ENCODE results near the gene PCNT. TPM values are rescaled to one million over a fixed set of nuclear protein-coding genes. Genes with fewer than 3 reads are reported as not detected.

The PCNT gene
- total and polyA plus RNA-seq, 2 of the 8 experiments (the other 6 are each of a cell fraction or from before 2014, with no cell fraction given): 9.9 to 45.1 TPM

DNA sequence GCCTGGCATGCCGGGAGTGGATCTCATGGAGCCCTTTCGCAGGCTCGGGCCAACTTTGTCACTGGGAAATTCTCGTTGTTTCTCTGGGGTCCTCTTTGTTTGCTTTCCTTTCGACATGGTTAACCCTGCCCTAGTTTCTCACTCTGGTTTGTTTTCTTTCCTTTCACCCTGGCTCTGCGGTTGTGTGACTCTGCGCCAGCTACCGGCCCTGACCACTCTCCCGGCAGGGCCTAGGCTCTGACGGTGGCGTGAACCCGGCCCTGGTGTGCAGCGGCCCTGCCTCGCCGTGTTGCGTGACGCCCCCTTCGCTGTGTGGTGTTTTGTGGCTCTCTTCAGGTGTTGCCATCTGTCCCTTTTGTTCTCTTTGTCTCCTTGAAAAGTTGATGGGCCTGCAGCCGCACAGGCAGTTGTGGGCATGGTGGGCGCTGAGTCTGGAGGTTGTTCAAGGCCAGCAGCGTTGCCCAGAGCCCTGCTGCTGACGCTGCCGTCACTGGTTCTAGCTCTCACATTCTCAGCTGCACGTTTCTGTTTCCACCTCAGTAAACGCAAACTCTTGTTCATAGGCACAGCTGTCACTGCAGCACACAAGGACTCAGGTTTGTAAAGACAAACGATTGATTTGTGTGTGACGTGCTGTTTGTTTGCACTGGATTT, 70.1 kb downstream of the PCNT start:
- no peak overlapping the region for H2BK15ac ChIP-seq (ENCODE audit: low read length)
- CTCF ChIA-PET (ENCODE audit: partially characterized antibody): no interaction called here
- DNase-seq (ENCODE audit: low read depth in 1 of 2, low spot score in 2 of 2) (no peak), FAIRE-seq (no peak)
- no peak overlapping the region for H3K4ac ChIP-seq (replicated peaks; ENCODE audit: insufficient read length, low read depth, low read length)
- no peak overlapping the region for H3K23ac ChIP-seq (ENCODE audit: insufficient read length)
- no peak overlapping the region for H3K9ac ChIP-seq (replicated peaks in 1 of 4; ENCODE audit: extremely low read depth in 1 of 4, low read depth in 3 of 4, low read length in 3 of 4)
- H2AFZ ChIP-seq (ENCODE audit: low read length): no peak overlapping the region
- no peak overlapping the region for H3K18ac ChIP-seq (ENCODE audit: extremely low read depth, low read length)
- H2BK120ac ChIP-seq (replicated peaks; ENCODE audit: low read depth, low read length): no peak overlapping the region
- POLR2A ChIA-PET (ENCODE audit: partially characterized antibody): no interaction called here
- H4K91ac ChIP-seq (replicated peaks; ENCODE audit: insufficient read length, low read length): no peak overlapping the region
- H3K27me3 ChIP-seq (replicated peaks in 1 of 4; ENCODE audit: control insufficient read depth in 3 of 4, extremely low read depth in 1 of 4, insufficient read depth in 3 of 4, low read length in 3 of 4): no peaks in the 10 kb centered on the region
- no peak overlapping the region for H4K8ac ChIP-seq (ENCODE audit: extremely low read depth, insufficient read depth, low read length)
- no peak overlapping the region for H3K27ac ChIP-seq (ENCODE audit: low read depth, low read length)
- no peak overlapping the region for H4K5ac ChIP-seq (ENCODE audit: insufficient read length, low read depth, low read length)
- peak overlapping the region; percentile 52; the same call in 1 of the 2 replicates for H2BK5ac ChIP-seq (ENCODE audit: low read depth, low read length)
- H3K79me1 ChIP-seq (ENCODE audit: low read depth, low read length): no peaks in the 10 kb centered on the region; the same call in 1 of the 2 replicates
- H2BK12ac ChIP-seq (ENCODE audit: low read depth, low read length): no peak overlapping the region
- WGBS, 2 experiments (ENCODE audit: extremely low coverage in 1 of 2, insufficient coverage in 1 of 2, insufficient read length in 1 of 2, insufficient replicate concordance in 2 of 2, low coverage in 1 of 2, low lambda C conversion rate in 2 of 2, missing lambda C conversion rate in 1 of 2): 94% methylated on average over 25 of the region's 27 CpGs; no CpG with 5 or more reads in 1 of the 2 experiments
- no peak overlapping the region for H3K4me2 ChIP-seq (ENCODE audit: insufficient read depth in 1 of 2, low read depth in 2 of 2, low read length in 2 of 2)
- H3K4me3 ChIP-seq (ENCODE audit: extremely low read depth in 1 of 4, insufficient read depth in 2 of 4, low read depth in 3 of 4, low read length in 4 of 4): no peak overlapping the region
- no peaks in the 10 kb centered on the region for H3K9me3 ChIP-seq (ENCODE audit: insufficient read depth in 2 of 2, low read depth in 1 of 2, low read length in 1 of 2)
- no peak overlapping the region for H3K14ac ChIP-seq (ENCODE audit: insufficient read length)
- H3K79me2 ChIP-seq (ENCODE audit: control insufficient read depth in 1 of 2, insufficient read depth in 2 of 2, low read length in 2 of 2): no peaks in the 10 kb centered on the region
- no peak overlapping the region for H3K56ac ChIP-seq (replicated peaks; ENCODE audit: insufficient read length, low read depth, low read length)
- no peaks in the 10 kb centered on the region for H3K23me2 ChIP-seq (ENCODE audit: low read depth, low read length)
- H3K4me1 ChIP-seq (replicated peaks in 1 of 4; ENCODE audit: control insufficient read depth in 3 of 4, insufficient read depth in 4 of 4, low read length in 3 of 4): no peaks in the 10 kb centered on the region
- H4K20me1 ChIP-seq (replicated peaks in 1 of 2; ENCODE audit: control insufficient read depth in 1 of 2, insufficient read depth in 2 of 2, low read length in 2 of 2): peaks cover 0 to 3% of the 10 kb centered on the region in 2 experiments
- no peak overlapping the region for H2BK20ac ChIP-seq (ENCODE audit: low read length)
- H3K36me3 ChIP-seq (ENCODE audit: control insufficient read depth in 2 of 4, insufficient read depth in 4 of 4, low read length in 3 of 4): peaks cover 5 to 18% (median 11%) of the 10 kb centered on the region in 4 experiments; a peak in 7 of 8 replicates
- H2AK5ac ChIP-seq (ENCODE audit: low read depth, low read length): no peak overlapping the region
- TF ChIP-seq SAP30 (IDR thresholded peaks at IDR 0.05; ENCODE audit: insufficient read depth, insufficient replicate concordance, low read length): no peak
- TF ChIP-seq CREB1 (IDR thresholded peaks at IDR 0.05): no peak
- TF ChIP-seq SP4 (IDR thresholded peaks at IDR 0.05; ENCODE audit: low read length): no peak
- no peak for TF ChIP-seq TCF12 (IDR thresholded peaks at IDR 0.05; ENCODE audit: low read depth, low read length)
- TF ChIP-seq POLR2AphosphoS5 (IDR thresholded peaks at IDR 0.05; ENCODE audit: low read depth, low read length): no peak
- TF ChIP-seq NRF1 (IDR thresholded peaks at IDR 0.05; ENCODE audit: low read depth, low read length): no peak
- TF ChIP-seq MAX (IDR thresholded peaks at IDR 0.05): no peak
- no peak for TF ChIP-seq RBBP5 (IDR thresholded peaks at IDR 0.05; ENCODE audit: borderline replicate concordance, low read depth, low read length)
- TF ChIP-seq JUND (IDR thresholded peaks at IDR 0.05; ENCODE audit: low read length): no peak
- no peak for TF ChIP-seq BCL11A (IDR thresholded peaks at IDR 0.05; ENCODE audit: low read depth in 2 of 2, low read length in 2 of 2)
- TF ChIP-seq CTCF (IDR thresholded peaks at IDR 0.05; ENCODE audit: control extremely low read depth in 1 of 3, insufficient read depth in 1 of 3, low read depth in 1 of 3, low read length in 3 of 3): no peak
